Measurements from ENCODE around the gene NRL.
A peak's percentile ranks its signal among the peaks of the same experiment; 100 is the strongest.

NRL gene

DNA sequence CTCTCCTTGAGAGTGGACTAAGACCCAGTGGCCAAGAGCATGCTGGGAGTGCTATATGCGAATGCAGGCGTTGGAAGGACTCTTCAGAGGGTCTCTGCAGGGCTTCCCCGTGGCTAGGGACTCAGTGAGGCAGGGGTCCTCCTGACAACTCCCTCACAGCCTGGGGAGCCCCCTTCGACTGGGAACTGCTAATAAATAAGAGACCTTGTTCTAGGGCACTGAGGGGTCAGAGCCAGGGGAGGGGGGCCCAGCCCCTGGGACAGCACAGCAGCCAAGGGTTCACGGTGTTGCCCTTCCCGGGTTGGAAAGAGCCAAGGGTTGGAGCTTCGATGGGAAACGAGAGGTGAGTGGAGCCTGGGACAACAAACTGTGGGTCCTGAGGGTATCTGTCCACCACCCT is 49.3 kb downstream of the NRL start:
- no peak for DNase-seq

GRCh38 chr14:24064856-24065255 is 49.9 kb downstream of the NRL start:
- DNase-seq = no peak

DNA sequence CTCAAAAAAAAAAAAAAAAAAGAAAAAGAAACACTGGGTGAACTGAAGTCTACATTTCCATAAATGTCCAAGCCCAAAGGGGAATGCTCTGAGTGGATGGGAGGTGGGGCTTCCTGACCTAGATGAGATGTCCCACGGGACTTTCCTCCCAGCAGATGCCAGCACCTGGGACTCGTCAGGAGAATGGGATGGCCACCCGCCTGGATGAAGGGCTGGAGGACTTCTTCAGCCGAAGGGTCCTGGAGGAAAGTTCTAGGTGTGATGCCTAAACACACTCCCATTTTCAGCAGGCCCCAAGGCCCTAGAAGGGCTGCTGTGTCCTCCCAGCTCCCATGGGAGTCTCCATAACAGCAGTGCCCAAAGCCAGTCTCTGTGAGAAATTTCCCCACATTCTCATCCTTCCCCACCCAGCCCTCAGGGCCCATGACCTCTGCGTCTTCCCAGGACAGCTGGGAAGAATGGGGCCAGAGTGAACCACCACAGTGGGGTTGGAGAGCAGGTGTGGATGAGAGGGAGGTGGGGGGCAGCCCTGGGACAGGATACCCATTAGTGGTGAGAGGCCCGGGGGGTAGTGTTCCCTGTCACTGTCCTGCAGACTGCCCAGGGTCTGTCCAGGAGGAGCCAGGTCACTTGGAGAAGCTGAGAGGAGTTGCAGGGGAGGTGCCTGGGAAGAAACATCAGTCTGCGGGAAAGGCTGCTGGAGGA is 50.5 kb downstream of the NRL start:
- no peak for DNase-seq

- DNase-seq = no peak
Observed at GRCh38 chr14:24063263-24063836, 51.4 kb downstream of the NRL start.

DNA sequence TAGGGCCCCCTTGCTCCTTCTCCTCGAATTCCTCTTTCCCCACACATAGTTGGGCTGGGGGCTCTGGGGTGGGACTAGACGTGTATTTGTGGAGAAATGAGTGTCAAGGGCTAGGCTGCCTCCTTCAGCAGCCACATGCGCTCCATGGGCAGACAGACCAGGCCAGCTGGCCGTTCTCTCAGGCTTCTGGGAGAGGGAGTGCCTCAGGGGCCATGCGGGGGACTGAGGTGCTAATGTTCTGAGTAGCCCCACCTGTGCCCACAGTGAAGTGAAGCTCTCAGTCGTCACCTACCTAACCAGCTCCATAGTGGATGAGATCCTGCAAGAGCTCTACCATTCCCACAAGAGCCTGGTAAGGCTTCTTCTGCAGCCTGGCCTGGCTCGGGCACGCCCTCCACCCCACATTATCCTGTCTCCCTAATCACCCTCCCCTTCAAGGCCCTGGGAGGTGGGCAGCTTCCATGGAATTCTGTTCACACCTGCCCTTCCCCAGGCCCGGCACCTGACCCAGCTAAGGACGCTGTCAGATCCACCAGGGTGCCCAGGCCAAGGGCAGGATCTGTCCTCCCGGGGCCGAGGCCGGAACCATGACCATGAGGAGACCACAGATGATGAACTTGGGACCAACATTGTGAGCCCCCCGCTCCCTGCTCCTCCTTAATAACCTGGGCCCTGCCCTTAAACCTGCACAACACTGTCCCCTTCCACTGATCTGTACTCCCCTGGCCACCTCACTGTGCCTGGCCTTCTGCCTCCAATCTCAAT is 52.4 kb downstream of the NRL start:
- DNase-seq = no peak

DNA sequence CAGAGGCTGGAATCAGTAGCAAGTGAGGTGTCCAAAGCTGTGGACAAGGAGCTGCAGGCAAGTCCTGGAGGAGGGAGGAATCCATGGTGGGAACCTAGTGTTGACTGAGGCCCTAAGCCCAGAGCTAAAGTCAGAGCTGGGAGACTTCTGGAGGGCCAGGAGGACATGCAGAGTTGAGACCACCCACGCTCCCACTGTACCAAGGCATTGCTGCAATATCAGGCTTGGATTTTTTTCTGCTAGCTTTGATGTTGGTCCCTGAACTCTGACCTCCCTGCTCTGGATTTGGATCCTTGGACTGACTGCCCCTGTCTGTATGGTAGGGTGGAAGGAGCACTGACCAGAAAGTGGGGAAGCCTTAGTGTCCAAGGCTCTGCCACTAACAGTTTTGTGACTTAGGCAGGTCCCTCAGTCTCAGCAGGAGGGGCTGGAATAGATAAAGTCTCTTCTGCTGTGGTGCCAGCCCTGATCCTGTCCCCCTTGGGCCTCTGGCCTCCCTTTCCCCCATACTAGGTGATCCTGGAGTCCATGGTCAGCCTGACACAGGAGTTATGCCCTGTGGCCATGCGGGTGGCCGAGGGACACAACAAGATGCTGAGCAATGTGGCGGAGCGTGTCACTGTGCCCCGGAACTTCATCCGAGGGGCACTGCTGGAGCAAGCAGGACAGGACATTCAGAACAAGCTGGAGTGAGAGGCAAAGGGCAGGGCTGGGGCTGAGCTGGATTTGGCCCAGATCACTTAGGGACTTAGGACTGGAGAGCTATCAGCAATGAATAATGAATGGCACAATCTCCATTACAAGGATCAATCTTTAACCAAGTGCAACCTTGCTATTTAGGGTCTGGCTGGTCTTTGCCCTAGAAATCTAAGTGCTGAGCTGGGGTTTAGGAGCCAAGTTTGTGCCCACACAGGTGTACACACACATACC is 53.5 kb downstream of the NRL start:
- DNase-seq = no peak

DNA sequence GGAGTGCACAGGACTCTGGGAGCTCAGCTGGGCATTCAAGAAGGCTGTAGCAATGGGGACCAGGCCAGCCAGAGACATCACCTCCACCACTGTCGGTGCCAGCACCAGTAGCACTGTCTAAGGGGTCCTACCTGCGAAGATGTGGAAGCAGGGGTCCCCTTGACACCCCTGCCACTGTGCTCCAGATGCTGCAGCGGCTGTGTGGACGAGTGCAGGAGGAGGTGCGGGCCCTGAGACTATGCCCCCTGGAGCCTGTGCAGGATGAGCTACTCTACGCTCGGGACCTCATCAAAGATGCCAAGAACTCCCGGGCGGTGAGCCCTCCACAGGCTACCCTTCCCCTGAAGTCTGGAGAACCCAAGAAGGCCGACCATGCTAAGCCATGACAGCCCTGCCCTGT is 54.3 kb downstream of the NRL start:
- DNase-seq = no peak

DNA sequence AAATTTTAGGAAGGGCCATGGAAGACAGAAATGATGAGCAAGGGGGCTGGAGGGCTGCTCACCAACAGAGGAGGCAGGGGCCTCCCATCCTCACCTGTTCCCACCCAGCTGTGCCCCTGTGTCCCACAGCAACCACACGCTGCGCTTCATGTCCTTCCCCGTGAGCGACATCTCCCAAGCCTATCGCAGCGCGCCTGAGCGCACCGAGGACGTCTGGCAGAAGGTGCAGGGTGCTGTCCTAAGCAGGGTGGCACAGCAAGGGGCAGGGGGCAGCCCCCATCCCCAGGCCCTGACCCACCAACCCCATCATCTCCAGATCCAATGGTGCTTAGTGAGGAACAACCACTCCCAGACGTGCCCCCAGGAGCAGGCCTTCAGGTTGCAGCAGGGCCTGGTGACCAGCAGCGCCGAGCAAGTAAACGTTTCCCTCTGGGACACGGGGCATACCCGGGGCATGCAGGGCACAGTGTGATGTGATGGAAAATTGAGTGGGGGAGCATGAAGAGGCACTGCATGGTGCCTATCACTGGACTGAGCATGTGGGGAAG is 54.8 kb downstream of the NRL start:
- DNase-seq = no peak

DNA sequence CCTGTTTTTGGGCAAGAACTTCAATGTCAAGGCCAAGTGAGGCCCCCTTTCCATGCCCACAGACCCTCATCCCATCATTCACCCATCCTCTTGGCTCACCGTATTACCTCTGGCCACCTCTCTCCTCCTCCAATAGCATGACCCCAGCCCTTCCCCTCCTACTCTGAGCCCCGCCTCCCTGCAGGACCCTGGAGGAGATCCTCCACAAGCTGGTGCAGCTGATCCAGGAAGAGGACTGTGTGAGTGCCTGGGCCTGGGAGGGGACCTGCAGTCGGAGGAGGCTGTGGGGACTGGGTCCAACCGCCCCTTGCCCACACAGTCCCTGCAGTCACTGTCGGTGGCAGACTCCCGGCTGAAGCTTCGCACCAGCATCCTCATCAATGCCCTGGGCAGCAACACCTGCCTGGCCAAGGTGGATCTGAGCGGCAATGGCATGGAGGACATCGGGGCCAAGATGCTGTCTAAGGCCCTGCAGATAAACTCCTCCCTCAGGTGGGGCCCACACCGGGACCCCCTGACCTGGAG is 55.7 kb downstream of the NRL start:
- DNase-seq = no peak

- peak; percentile 76 to 81 for DNase-seq
Observed at GRCh38 chr14:24058260-24058950, 56.3 kb downstream of the NRL start.

DNA sequence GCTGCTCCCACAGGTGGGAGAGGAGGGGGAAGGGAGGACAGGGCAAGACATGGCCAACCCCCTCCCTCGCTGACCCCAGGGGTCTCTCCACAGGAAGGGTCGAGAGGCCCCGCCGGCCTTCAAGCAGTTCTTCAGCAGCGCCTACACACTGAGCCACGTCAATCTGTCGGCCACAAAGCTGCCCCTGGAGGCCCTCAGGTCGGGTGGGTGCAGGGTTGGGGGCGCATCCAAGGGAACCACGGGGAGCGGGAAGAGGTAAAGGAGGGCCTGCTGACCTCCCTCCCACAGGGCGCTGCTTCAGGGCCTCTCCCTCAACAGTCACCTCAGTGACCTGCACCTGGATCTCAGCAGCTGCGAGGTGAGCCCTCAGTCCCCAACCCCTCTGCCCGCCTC is 56.9 kb downstream of the NRL start:
- no peak for DNase-seq

- no peak for DNase-seq
Observed at GRCh38 chr14:24057271-24057670, 57.5 kb downstream of the NRL start.

DNA sequence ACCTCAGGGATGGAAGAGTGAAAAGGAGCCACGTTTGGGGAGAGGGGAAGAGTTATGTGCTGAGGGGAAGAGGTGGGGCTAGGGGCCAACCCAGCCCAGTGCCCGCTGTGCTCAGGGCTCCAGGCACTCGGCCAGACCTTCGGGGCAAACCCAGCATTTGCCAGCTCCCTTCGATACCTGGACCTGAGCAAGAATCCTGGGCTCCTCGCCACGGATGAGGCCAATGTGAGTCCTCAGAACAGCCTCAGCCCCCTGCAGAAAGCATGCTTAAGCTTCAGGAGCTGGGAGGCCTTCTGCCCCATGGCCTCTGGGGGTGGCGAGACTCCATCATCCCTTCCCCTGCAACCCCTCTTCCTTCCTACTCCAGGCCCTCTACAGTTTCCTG is 58.0 kb downstream of the NRL start:
- DNase-seq = no peak

DNA sequence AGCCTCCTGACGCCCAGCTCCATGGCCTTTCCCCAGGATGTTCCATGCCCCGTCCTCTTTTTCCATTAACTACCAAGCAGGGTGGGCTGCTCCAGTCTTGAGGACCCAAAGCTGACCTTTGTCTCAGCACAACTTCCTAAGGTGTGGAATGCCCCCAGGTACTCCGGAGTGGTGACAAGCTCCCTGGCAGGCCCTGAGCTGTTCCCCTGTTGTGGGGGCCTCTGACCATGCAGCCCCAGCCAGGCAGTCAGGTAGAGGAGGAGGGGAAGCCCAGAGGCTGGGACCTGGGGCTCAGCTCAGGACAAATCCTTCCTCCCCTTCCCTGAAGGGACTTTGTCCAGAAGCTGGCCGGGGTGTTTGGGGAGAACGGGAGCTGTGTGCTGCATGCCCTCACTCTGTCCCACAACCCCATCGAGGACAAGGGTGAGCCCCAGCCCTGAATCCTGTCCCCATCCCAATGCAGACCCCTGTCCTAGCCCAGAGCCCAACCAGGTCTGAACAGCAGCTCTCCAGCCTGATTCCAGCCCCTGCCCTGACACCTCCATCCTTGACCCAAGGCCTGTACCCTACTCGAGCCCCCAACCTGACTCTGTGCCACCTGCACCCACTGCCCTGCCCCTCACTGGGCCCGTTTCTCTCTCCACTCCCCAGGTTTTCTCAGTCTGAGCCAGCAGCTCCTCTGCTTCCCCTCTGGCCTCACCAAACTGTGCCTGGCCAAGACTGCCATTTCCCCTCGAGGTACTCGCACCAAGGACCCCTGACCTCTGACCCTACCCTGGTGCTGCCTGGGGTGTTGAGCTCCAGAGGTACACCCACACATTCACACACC is 58.6 kb downstream of the NRL start:
- no peak for DNase-seq

DNA sequence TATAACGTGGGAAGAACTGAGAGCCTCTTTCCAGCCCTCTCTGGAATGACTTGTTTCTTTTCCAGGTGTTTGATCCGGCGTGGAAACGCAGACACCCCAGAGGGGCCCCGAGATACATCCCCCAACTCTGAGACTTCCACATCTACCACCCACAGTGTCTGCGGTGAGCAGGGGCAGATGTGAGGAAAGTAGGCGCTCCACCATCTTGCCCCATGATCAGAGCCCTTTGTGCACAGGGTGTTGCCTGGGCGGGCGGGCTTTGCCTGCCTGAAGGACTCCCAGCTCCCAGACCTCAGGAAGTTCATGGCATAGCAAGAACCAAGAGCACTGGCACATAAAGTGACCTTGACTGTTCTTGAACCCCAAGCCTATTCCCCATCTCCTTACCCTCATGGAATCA is 60.1 kb downstream of the NRL start:
- DNase-seq = no peak

- no peak for DNase-seq
Observed at GRCh38 chr14:24054324-24054641, 60.5 kb downstream of the NRL start.

DNA sequence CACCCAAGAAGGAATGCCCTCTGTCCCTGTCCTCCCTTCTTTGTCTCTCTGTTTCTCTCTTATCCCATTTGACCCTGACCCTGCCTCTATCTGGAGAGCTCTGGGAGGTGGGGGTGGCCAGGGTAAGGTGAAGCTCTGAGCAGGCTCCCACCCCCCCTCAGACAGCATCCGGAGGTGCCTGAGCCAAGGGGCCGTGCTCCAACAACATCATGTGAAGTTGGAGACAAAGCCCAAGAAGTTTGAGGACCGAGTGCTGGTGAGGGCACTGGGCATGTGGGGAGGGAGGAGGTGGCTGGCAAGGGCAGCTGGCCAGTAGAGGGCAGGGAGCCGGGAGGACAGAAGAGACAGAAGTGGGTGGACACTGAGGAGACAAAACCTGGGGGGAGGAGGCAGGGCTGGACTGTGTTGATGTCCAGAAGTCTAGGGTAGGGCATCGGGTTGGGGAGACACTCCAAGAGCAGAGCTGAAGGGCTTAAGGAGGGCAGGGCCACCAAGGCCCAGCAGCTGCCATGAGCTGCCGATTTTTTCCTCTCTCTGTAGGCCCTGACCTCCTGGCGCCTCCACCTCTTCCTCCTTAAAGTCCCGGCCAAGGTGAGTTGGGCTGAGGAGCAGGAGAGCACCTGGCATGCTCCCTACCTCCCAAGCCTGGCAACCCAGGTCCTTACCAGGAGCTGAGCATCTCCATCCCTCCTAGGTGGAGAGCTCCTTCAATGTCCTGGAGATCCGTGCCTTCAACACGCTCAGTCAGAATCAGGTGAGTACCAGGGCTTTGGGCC is 61.0 kb downstream of the NRL start:
- no peak for DNase-seq

DNA sequence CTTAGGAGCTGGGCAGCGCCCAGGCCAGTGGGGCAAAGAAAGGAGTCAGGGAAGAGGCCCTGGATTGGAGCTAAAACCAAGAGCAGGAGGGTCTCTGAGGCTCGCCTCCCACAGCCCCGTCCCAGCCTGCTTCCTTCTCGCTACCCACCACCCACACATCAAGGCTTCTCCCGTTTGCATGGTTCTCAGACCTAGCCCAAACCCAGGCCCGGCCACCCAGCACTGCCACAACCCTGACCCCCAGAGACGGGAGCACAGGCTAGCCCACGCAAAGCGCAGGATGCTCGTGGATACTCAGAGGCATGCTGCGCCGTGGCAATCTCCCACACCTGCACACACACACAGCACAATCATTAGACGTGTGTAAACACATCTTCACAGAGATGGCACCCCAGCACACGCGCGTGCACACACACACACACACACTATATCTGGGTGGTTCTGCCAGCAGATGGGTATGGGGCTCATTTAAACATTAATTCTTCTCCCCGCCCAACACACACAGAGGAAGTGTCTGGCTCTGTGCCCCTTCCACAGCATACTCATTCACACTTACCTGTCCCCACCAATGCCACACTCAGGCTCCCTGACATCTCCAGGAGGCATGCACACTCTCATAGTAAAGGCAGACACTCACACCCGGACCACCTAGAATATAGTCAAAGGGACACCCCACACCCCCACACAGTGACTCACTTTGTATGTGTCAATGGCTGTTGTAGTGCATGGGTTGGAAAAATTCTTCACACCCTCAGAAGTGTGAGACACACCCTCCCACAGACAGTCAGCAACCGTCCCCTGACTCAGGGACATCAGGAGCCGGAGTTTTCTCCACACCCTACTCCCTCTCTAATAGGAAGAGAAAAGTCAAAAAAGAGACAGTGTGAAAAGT is 61.8 kb downstream of the NRL start:
- no peak for DNase-seq

All from NCI-H2081 (cell line).